Liver (tissue), 3 donors: ENCODE data around the gene SWSAP1.

Source experiments
- GABPA ChIP-seq, 2 donors: IDR thresholded peaks in 1 of 2; conservative IDR thresholded peaks in 1 of 2; 2 replicates each; pipeline ENCODE4 v1.6.1; 2016; ENCODE audit warnings: antibody characterized with exemption in 2 of 2, mild to moderate bottlenecking in 1 of 2, moderate library complexity in 1 of 2
- JUND ChIP-seq, 2 donors: IDR thresholded peaks; 2 replicates each; pipeline ENCODE4 v1.6.1; 2016; ENCODE audit warnings: antibody characterized with exemption in 2 of 2
- RAD21 ChIP-seq, 2 donors: IDR thresholded peaks; 2 replicates each; pipeline ENCODE4 v1.6.1; 2016; ENCODE audit warnings: antibody characterized with exemption in 2 of 2, mild to moderate bottlenecking in 2 of 2
- YY1 ChIP-seq: IDR thresholded peaks from 2 replicates; pipeline ENCODE4 v1.6.1; 2016; ENCODE audit warnings: antibody characterized with exemption, mild to moderate bottlenecking
- TF ChIP-seq, protein P1 (sequence below): fragments of 150-350 bp; IDR thresholded peaks from 2 replicates; pipeline ENCODE4 v1.5.1; 2017; ENCODE audit warnings: improper control_type of control experiment, low read depth, low read length; ENCODE audit not compliant: missing input control
- donor health status: healthy.
- donor health status: healthy.

DNA sequence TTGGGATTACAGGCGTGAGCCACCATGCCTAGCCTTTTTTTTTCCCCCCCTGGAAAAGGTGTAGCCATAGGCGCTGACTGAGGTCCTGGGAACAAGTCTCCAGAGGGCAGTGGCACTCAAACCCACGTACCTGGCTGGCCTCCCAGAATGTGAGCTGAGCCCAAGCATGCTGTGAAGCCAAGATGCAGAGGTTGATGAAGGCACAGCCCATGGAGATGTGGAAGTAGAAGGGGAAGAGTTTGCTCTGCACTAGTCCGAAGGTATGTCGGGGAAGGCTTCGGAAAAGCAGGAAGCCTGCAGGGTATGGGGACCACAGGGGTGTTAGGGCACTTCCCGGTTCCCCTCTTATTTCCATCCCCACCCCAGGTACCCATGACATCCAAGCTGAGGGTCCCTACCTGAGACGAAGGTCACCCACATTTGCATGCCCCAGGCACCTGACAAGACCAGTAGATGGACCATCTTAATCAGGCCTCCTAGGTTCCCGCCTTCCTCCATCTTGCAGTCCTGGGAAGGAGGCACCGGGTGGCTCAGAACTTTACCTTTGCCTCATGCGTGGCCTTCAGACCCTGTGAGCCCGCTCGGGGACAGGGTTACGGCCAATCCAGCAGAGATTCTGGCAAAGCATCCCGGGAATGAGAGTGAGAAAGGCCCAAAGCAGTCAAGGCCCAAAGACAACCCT is 29.2 kb upstream of the SWSAP1 start:
- TF ChIP-seq, protein P1, sequence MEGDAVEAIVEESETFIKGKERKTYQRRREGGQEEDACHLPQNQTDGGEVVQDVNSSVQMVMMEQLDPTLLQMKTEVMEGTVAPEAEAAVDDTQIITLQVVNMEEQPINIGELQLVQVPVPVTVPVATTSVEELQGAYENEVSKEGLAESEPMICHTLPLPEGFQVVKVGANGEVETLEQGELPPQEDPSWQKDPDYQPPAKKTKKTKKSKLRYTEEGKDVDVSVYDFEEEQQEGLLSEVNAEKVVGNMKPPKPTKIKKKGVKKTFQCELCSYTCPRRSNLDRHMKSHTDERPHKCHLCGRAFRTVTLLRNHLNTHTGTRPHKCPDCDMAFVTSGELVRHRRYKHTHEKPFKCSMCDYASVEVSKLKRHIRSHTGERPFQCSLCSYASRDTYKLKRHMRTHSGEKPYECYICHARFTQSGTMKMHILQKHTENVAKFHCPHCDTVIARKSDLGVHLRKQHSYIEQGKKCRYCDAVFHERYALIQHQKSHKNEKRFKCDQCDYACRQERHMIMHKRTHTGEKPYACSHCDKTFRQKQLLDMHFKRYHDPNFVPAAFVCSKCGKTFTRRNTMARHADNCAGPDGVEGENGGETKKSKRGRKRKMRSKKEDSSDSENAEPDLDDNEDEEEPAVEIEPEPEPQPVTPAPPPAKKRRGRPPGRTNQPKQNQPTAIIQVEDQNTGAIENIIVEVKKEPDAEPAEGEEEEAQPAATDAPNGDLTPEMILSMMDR = no peak
- TF ChIP-seq GABPA (IDR thresholded peaks at IDR 0.05 in 1 of 2, conservative IDR thresholded peaks at IDR 0.05 in 1 of 2) = no peak
- TF ChIP-seq RAD21 (IDR thresholded peaks at IDR 0.05) = no peak
- TF ChIP-seq YY1 = no peak
- no peak for TF ChIP-seq JUND (IDR thresholded peaks at IDR 0.05)
